HG02970 (cell line): ENCODE data around the gene SEL1L3.

Source experiments
- ATAC-seq: cut with Tn5 transposase; IDR thresholded peaks from one replicate; pipeline ENCODE4 v1.9.1; 2021; ENCODE audit warnings: mild to moderate bottlenecking, moderate library complexity, moderate number of reproducible peaks; ENCODE audit not compliant: unreplicated experiment, low FRiP score

The SEL1L3 gene

GRCh38 chr4:25759101-25759500 lies 103.7 kb downstream of the SEL1L3 start:
- no peak for ATAC-seq

- ATAC-seq: no peak
Measured at GRCh38 chr4:25757452-25757851, 105.3 kb downstream of the SEL1L3 start.

- ATAC-seq: no peak
Measured at GRCh38 chr4:25756503-25756902, 106.3 kb downstream of the SEL1L3 start.

GRCh38 chr4:25755911-25756310 lies 106.9 kb downstream of the SEL1L3 start:
- ATAC-seq: no peak

GRCh38 chr4:25753239-25753638 lies 109.5 kb downstream of the SEL1L3 start:
- no peak for ATAC-seq

- no peak for ATAC-seq
Measured at GRCh38 chr4:25750874-25751273, 111.9 kb downstream of the SEL1L3 start.

GRCh38 chr4:25749150-25749794 lies 113.5 kb downstream of the SEL1L3 start:
- no peak for ATAC-seq

GRCh38 chr4:25743971-25744370 lies 118.8 kb downstream of the SEL1L3 start:
- no peak for ATAC-seq

- ATAC-seq: no peak
Measured at GRCh38 chr4:25729564-25729963, 133.2 kb downstream of the SEL1L3 start.

- ATAC-seq: no peak
Measured at GRCh38 chr4:25728886-25729285, 133.9 kb downstream of the SEL1L3 start.

- ATAC-seq: no peak
Measured at GRCh38 chr4:25727711-25728493, 134.9 kb downstream of the SEL1L3 start.

- ATAC-seq: no peak
Measured at GRCh38 chr4:25725870-25726269, 136.9 kb downstream of the SEL1L3 start.

GRCh38 chr4:25723409-25723808 lies 139.4 kb downstream of the SEL1L3 start:
- no peak for ATAC-seq

- no peak for ATAC-seq
Measured at GRCh38 chr4:25722964-25723363, 139.8 kb downstream of the SEL1L3 start.

- ATAC-seq: no peak
Measured at GRCh38 chr4:25713812-25714211, 149.0 kb downstream of the SEL1L3 start.

GRCh38 chr4:25712611-25713010 lies 150.2 kb downstream of the SEL1L3 start:
- ATAC-seq: no peak

- ATAC-seq: no peak
Measured at GRCh38 chr4:25710637-25711036, 152.2 kb downstream of the SEL1L3 start.

GRCh38 chr4:25704516-25704915 lies 158.3 kb downstream of the SEL1L3 start:
- no peak for ATAC-seq

GRCh38 chr4:25703731-25704388 lies 158.9 kb downstream of the SEL1L3 start:
- ATAC-seq: no peak

GRCh38 chr4:25702848-25703247 lies 159.9 kb downstream of the SEL1L3 start:
- no peak for ATAC-seq

- ATAC-seq: no peak
Measured at GRCh38 chr4:25700661-25701060, 162.1 kb downstream of the SEL1L3 start.

GRCh38 chr4:25697516-25697915 lies 165.3 kb downstream of the SEL1L3 start:
- no peak for ATAC-seq
